ENCODE data around the gene BCHE.

BCHE gene

GRCh38 chr3:165759041-165759440 is 78.2 kb downstream of the BCHE start:
- Histone ChIP-seq H3K4me3 (IDR thresholded peaks at IDR 0.05; ENCODE audit: insufficient read depth, low read depth, low read length) (no peak overlapping the region), H3K27me3 (ENCODE audit: insufficient read depth, low read depth) (no peaks in the 10 kb centered on the region), H2AFZ (ENCODE audit: low read depth) (peak overlapping the region; percentile 8; the same call in 1 of the 2 replicates), H3K36me3 (ENCODE audit: insufficient read depth) (no peaks in the 10 kb centered on the region), H3K4me2 (peak overlapping the region; percentile 80), H4K20me1 (ENCODE audit: insufficient read depth) (no peaks in the 10 kb centered on the region), H3K27ac (peak overlapping the region; percentile 67), H3K4me1 (ENCODE audit: low read depth, poor library complexity, severe bottlenecking) (peaks cover 75% of the 10 kb centered on the region), H3K9ac (peak overlapping the region; percentile 15; the same call in 1 of the 2 replicates), H3K79me2 (ENCODE audit: insufficient read depth, low read depth) (no peaks in the 10 kb centered on the region)
- TF ChIP-seq CTCF (conservative IDR thresholded peaks at IDR 0.05; ENCODE audit: low read depth, low read length), result no peak

GRCh38 chr3:165755571-165755970 is 81.7 kb downstream of the BCHE start:
- no peak for TF ChIP-seq CTCF (conservative IDR thresholded peaks at IDR 0.05; ENCODE audit: low read depth, low read length)
- peak overlapping the region; percentile 46; the same call in 1 of the 2 replicates for H3K4me2 ChIP-seq

GRCh38 chr3:165754219-165755007 is 82.8 kb downstream of the BCHE start:
- Histone ChIP-seq H3K4me2 (peak overlapping the region; percentile 46), H3K9ac (no peak overlapping the region), H3K4me3 (IDR thresholded peaks at IDR 0.05; ENCODE audit: insufficient read depth, low read depth, low read length) (peak overlapping the region; percentile 0), H3K4me1 (ENCODE audit: low read depth, poor library complexity, severe bottlenecking) (peaks cover 86% of the 10 kb centered on the region), H3K27ac (peak overlapping the region; percentile 51), H4K20me1 (ENCODE audit: insufficient read depth) (no peaks in the 10 kb centered on the region), H2AFZ (ENCODE audit: low read depth) (0 out of 2 replicates have a peak overlapping the region, but pooled peaks have one; percentile 10), H3K79me2 (ENCODE audit: insufficient read depth, low read depth) (no peaks in the 10 kb centered on the region), H3K27me3 (ENCODE audit: insufficient read depth, low read depth) (no peaks in the 10 kb centered on the region), H3K36me3 (ENCODE audit: insufficient read depth) (no peaks in the 10 kb centered on the region)
- no peak for TF ChIP-seq CTCF (conservative IDR thresholded peaks at IDR 0.05; ENCODE audit: low read depth, low read length)

More at GRCh38 chr3:165755571-165755970, 81.7 kb downstream of the BCHE start:
- Histone ChIP-seq H2AFZ (ENCODE audit: low read depth) (no peak overlapping the region), H3K4me3 (IDR thresholded peaks at IDR 0.05; ENCODE audit: insufficient read depth, low read depth, low read length) (no peak overlapping the region), H3K27me3 (ENCODE audit: insufficient read depth, low read depth) (no peaks in the 10 kb centered on the region), H4K20me1 (ENCODE audit: insufficient read depth) (no peaks in the 10 kb centered on the region), H3K9ac (no peak overlapping the region), H3K4me1 (ENCODE audit: low read depth, poor library complexity, severe bottlenecking) (peaks cover 87% of the 10 kb centered on the region), H3K79me2 (ENCODE audit: insufficient read depth, low read depth) (no peaks in the 10 kb centered on the region), H3K36me3 (ENCODE audit: insufficient read depth) (no peaks in the 10 kb centered on the region), H3K27ac (peak overlapping the region; percentile 51; the same call in 1 of the 2 replicates)

- Histone ChIP-seq H3K9ac (no peak overlapping the region), H3K4me2 (peak overlapping the region; percentile 46), H3K36me3 (ENCODE audit: insufficient read depth) (no peaks in the 10 kb centered on the region), H4K20me1 (ENCODE audit: insufficient read depth) (no peaks in the 10 kb centered on the region), H3K79me2 (ENCODE audit: insufficient read depth, low read depth) (no peaks in the 10 kb centered on the region), H2AFZ (ENCODE audit: low read depth) (no peak overlapping the region), H3K27ac (peak overlapping the region; percentile 51), H3K4me1 (ENCODE audit: low read depth, poor library complexity, severe bottlenecking) (peaks cover 86% of the 10 kb centered on the region), H3K4me3 (IDR thresholded peaks at IDR 0.05; ENCODE audit: insufficient read depth, low read depth, low read length) (no peak overlapping the region), H3K27me3 (ENCODE audit: insufficient read depth, low read depth) (no peaks in the 10 kb centered on the region)
- TF ChIP-seq CTCF (conservative IDR thresholded peaks at IDR 0.05; ENCODE audit: low read depth, low read length), result no peak
Observed at GRCh38 chr3:165753560-165753959, 83.7 kb downstream of the BCHE start.
